AG20443 (cell line): ENCODE results near the gene TP63.
A peak's percentile ranks its signal among the peaks of the same experiment; 100 is the strongest.
"Not testable (repeated sequence)": the region's sequence is repeated elsewhere in the genome, so short reads cannot be mapped to it uniquely, and the experiment has no call there.

Experiments used
- DNase-seq: peaks from one replicate; pipeline ENCODE4 v3.0.0; 2012; ENCODE audit warnings: low spot score, mixed read lengths

The TP63 gene

DNA sequence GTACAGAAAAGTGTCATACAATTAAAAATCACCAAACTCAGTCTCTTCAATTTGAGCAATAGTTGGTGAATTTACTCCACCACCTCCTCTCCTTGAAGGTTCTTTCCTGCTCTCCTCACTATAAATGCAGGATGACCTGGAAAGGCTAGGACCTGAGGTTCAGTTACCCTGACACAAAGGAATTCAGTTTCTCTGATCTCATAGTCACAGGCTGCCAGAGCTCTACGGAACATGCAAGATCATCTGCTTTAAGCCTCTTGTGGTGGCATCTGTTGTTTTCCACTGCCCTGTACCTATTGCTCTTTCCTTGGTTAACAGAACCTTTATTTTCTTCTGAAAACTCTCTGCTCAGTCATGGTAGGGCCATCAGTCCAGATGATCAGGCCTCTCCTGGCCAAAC lies 4.9 kb upstream of the TP63 start:
- DNase-seq = peak; percentile 28

- peak; percentile 53 for DNase-seq
Observed at GRCh38 chr3:189629803-189630455, 1.3 kb upstream of the TP63 start.

DNA sequence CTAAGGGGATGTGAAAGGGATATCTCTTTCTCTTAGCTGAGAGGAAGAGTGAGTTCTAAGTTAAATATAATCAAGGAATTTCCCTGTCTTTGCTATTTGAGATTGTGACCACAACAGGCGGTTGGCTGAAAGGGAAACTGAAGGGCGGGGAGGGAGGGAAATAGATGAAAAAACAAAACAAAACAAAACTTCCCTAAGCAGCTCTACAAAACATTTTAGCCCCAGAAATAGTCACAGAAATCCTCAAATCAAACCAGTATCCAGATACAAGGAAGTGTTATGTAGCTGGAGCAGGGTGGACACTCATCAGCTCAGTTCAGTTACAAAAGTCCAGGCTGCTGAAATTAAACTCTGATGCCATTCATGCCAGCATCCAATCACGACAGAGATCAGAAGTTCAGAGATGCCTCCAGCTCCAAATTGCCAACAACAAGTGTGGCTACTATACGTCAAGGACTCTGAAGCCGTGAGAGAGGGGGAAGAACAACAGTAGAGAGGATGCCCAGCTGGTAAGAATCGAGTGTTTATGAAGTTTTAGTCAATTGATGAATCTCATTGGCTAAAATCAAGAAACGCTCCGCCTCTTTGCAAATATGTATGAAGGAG lies 319 bp upstream of the TP63 start:
- DNase-seq = peak; percentile 32

- DNase-seq = no peak
Observed at GRCh38 chr3:189631409-189631808, 220 bp downstream of the TP63 start.

- DNase-seq = no peak
Observed at GRCh38 chr3:189632242-189632641, 1.1 kb downstream of the TP63 start.

DNA sequence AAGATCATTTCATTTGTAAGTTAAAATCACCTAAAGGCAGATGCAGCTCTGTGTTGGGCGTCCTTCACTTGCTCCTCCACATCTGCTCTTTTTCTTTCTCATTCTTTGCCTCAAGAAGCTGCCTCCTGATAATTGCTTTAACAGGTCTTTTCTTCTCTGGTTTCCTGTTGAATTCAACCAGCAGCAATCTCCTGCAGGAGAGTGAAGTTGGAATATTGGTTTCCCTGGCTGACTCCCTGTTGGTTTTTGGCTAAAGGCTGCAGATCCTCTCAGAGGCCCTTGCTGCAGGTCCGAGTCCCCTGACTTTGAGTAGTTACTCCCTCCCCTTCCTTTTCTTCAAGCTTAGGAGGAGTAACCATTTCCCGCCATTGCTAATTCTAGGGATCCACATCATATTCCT lies 4.2 kb downstream of the TP63 start:
- no peak for DNase-seq

DNA sequence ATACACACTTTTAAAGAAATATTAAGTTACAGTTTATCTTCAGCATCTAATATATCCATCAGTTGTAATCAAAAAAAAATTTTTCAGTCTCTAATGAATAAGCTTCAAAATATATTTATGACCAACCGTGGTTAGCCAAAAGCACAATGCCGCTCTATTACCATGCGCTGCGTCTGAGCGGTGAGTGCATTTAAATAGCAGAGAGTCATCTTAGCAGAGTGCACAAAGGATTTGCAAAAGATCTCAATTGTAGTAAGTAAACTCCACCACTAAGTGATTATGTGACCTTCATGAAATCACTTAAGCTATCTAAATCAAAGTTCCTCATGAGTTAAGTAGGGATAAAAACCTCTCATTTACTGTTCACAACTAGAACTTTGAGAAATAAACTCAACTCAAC lies 4.9 kb downstream of the TP63 start:
- DNase-seq = no peak

DNA sequence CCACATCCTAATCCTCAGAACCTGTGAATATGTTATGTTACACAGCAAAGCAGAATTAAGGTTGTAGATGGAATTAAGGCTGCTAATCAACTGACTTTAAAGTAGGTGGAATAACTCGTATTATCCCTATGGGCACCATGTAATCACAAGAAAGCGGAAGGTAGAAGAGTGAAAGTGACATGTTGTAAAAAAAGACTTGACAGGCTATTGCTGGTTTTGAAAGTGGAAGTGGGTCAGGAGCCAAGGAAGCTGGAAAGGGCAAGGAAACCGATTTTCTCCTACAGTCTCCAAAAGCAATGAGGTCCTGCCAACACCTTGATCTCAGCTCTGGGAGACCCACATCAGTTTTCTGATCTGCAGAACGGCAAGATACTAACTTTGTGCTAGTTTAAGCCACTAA lies 6.6 kb downstream of the TP63 start:
- no peak for DNase-seq

DNA sequence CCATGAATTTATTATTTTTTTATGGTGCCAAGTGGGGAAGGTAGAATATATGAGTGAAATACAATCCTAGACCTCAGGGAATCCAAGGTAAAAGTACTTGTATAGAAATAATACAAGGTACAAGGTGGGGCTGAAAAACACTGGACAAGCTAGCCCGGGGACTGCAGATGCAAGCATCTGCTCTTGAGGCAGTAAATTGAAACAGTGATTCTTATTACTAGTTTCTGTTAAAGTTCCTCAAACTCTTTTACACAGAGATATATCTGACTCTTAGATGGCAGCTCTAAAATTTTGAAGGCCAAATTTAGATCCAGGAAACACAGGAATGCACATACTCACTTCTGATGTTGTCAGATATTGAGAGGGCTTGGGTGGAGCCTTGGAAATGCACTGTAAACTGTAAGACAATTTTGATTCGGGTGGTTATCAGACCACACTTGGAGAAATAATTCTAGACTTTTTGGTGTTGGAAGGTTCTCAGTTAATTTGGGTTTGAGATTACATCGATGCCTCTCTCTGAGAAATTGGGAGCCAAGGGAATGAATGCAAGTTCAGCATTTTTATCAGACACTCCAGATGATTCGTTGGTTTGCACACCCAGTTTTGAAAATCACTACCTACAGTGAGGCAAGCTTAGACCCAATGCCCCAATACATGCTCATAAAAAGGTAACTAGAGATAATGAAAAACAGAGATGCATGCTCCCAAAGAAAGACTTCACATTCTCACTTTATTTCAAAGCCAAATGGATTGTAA lies 7.3 kb downstream of the TP63 start:
- no peak for DNase-seq

- no peak for DNase-seq
Observed at GRCh38 chr3:189641776-189642175, 10.6 kb downstream of the TP63 start.

- DNase-seq = no peak
Observed at GRCh38 chr3:189646853-189647542, 15.8 kb downstream of the TP63 start.

DNA sequence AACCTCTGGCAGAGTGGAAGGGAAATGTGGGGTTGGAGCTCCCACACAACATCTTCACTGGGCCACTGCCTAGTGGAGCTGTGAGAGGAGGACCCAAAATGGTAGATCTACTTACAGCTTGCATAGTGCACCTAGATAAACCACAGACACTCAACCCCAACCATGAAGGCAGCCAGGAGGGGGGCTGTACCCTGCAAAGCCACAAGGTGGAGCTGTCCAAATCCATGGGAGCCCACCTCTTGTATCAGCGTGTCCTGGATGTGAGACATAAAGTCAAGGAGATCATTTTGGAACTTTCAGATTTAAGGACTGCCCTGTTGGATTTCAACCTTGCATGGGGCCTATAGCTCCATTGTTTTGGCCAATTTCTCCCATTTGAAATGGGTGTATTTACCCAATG lies 20.9 kb downstream of the TP63 start:
- no peak for DNase-seq

DNA sequence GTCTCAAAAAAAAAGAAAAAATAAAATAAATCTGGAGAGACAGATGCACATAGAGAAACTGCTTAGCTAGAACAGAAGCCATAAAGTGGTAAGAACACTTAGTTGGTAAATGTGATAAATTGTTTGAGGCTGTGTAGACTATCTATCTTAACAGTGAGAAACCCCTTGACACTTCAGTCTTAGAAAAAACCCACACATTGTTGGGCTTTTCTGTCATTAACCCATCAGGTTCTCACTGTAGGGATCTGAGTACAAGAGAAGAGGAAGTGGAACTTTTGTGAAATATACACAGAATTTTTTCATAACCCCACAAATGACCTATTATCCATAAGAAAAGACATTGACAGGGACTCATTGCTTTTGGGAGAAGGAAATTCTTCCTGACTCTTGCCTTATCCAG lies 24.4 kb downstream of the TP63 start:
- DNase-seq = no peak

GRCh38 chr3:189659571-189659970 lies 28.4 kb downstream of the TP63 start:
- DNase-seq = no peak

GRCh38 chr3:189664311-189664710 lies 33.1 kb downstream of the TP63 start:
- peak; percentile 85 for DNase-seq

DNA sequence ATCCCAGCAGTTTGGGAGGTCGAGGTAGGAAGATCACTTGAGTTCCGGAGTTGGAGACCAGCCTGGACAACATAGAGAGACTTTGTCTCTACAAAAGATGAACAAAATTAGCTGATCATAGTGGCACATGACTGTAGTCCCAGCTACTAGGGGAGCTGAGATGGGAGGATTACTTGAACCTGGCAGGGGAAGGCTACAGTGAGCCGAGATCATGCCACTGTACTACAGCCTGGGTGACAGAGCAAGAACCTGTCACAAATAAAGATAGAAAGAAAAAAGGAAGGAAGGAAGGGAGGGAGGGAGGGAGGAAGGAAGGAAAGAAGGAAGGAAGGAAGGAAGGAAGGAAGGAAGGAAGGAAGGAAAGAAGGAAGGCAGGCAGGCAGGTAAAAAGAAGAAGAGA lies 41.2 kb downstream of the TP63 start:
- not testable (repeated sequence) for DNase-seq

GRCh38 chr3:189673535-189673934 lies 42.3 kb downstream of the TP63 start:
- no peak for DNase-seq

- DNase-seq = no peak
Observed at GRCh38 chr3:189674249-189674913, 43.2 kb downstream of the TP63 start.

GRCh38 chr3:189677667-189678066 lies 46.5 kb downstream of the TP63 start:
- DNase-seq = no peak

GRCh38 chr3:189680723-189681122 lies 49.5 kb downstream of the TP63 start:
- no peak for DNase-seq

GRCh38 chr3:189683546-189684255 lies 52.5 kb downstream of the TP63 start:
- DNase-seq = no peak

DNA sequence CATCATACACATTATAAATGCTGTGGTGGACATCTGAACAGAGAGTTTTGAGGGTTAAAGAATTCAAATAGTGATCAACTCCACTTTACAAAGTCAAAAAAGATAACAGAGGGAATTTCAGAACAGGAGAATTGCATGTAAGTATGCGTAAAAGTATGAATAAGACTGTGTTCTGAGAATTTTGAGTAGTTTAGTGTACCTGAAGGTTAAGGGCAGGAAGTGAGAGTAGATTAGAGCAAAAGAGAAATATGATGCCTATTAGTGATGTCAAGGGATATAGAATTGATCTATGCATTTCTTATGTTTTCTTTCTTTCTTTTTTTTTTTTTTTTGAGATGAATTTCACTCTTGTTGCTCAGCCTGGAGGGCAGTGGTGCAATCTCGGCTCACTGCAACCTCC lies 53.1 kb downstream of the TP63 start:
- no peak for DNase-seq
